ENCODE data around the gene BRD1.
"Not testable (repeated sequence)": the region's sequence is repeated elsewhere in the genome, so short reads cannot be mapped to it uniquely, and the experiment has no call there.

Gene BRD1

DNA sequence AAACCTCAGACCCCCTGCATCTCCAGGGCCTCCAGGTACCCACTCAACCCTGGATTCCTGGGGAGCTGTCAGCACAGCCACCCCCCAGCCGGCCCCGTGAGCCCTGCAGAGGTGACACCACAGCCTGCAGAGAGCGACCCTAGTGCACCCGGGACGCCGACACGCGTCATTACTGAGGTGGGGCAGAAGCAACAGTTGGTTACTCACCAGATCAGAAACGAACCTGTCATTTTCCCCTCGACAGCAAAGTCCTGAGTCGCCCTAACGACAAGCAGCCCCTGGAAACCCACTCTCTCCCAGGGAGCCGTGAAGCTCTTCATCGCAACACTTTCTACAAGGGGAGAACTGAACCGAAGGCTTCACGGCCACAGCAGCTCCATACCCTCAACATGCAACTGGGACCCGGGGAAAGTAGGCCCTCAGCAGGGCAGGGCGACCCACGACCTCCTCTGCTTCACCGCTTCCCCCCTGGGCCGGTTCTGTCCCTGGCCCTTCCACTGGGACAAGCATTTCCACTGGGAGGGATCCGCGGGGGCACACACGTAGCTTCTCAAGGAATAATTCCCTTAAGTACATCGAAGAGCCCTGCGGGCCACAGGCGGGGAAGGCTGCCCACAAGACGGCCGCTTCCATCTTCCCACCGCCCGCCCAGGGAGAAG, 1.6 kb downstream of the BRD1 start:
- DNase-seq = peak in 1 of 2 donors; percentile 47

DNA sequence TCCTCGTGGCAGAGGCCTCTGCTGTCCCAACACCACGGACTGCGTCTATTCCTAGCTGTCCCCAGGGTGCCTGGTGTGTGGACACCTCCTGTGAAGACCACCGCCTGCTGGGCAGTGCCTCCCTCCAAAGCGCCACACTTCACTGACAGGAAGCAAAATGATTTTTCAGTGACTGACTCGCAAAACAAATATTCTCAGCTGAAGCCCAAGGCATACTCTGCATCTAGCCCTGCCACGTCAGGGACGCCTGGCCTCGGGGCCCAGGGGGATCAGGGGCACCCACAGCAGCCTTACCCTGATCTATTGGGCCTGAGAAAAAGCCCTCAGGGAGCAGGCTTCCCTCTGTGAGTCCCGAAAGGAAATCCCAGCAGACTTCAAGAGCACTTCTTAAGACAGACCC, 2.2 kb downstream of the BRD1 start:
- no peak for DNase-seq

GRCh38 chr22:49824936-49825335, 2.7 kb downstream of the BRD1 start:
- DNase-seq = no peak

DNA sequence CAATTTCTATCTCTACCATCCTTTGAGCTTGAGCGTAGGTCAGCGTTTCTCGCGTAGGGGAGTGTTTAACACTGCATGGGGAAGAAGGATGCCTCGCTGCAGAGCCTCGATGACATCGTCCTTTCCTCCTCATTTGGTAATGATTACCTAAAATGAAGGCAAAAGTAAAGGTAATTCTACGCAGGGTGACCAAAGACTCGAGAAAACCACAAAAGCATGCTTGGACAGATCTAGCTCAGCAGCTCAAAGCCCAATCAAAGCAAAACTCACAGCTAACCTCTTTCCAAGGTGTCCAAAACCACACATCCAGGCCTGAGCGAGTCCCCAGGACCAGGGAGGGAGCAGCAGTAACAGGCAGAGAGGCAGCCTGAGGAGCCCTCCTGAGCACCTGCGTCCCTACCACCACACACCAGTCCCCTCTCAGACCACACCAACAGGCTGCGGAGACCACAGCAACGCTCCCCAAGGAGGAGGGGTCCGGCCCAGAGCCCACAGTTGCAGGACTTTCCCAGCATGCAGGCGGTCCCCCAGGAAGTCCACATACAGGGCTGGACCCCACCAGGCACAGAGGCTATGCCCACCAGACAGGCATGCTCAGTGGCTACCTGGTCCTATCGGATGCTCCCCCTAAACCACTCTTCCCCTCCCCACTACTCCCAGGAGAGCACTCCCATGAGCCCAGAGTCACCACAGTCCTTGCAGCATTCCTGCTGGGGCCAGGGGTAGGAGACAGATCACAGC, 3.3 kb downstream of the BRD1 start:
- DNase-seq = no peak

- no peak for DNase-seq
Observed at GRCh38 chr22:49823289-49824045, 4.2 kb downstream of the BRD1 start.

DNA sequence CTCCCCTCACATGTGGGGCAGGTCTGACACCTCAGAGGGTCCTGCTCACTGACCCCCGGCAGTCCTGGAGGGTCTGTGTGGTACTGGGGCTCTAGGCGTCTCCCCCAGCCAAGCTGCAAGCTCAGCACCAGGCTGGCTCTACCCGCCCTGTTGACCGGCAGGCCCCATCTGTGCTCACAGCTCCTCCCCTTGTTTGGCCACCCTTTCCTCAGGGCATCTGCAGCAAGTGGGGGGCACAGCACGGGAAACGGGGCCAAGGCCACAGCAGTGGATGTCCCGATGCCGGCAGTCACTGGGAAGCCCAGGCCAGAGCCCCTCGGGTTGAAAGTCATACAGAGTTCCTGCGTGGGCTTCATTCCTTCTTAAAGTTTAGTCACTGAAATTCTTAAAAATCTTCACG, 5.9 kb downstream of the BRD1 start:
- DNase-seq = not testable (repeated sequence)

DNA sequence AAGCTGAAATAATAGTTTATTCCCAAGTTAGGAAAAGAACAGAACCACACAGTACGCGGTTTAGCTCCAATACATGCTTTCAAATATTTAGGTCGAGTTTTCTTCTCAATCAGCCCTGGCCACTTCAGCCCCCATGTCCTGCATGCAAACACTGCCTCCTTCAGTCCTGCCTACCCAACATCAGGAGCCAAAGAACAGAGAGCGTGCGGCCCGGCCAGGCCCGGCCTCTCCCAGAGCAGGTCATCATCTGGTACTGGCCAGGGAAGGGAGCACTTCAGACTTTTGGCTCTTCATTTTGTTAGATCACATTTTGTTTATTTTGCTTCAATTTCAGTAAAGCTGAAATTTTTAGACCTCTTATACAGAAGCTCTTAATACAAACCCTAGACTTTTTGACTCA, 6.7 kb downstream of the BRD1 start:
- no peak for DNase-seq

DNA sequence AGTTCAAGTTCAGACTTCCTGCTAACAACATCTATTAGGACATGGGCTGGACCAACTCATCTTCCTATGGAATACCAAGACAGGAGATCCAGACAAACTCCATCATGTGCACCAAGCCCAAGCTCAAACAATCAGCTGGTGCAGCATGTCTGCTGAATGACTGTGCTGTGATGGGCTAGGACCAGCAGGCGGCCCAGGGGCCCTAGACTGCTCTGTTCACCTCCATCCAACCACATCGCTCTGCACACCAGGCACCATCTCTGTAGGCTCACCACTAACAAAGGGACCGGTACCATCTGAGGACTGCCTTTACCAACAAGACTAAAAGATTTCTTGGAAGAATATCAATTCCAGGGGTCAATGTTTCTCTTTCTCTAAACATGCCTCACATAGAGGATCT, 10.3 kb downstream of the BRD1 start:
- DNase-seq = no peak

DNA sequence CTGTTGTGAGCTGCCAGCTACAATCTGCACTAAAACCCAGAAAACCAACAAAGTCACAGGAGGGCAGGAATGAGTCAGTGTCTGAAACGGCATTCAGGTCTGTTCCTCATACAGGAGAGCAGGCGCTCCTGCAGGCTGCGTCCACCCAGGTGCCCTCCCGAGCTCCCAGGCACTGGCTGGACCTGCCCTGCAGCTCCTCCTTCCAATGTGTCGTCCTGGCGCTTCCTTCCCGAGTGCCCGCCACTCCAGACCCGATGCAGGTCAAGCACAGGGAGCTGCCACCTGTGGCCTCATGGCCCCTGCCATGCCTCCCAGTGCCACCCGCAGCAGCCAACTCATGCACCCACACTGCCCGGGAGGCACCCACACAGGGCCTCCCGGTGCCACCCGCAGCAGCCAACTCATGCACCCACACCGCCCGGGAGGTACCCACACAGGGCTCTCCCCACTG, 12.0 kb downstream of the BRD1 start:
- no peak for DNase-seq

DNA sequence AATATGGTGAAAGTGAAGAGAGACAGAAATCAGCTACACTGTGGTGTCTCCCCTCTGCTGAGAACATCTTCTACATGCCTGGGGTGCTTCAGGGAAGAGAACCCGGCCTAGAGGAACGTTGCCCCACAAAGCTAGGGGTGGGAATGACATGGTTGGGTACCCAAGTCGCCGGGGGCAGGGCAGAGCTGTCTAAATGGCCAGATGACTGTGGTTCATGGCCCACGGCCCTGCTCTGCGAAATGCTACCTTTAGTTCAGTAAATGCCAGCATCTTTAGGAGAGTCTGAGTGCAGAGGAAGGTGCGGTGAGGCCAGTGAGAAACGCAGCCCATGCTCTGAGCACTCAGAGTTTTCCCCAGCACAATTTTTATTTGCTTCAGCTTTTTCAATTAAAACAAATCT, 12.8 kb downstream of the BRD1 start:
- DNase-seq = no peak

GRCh38 chr22:49814164-49814686, 13.4 kb downstream of the BRD1 start:
- no peak for DNase-seq

DNA sequence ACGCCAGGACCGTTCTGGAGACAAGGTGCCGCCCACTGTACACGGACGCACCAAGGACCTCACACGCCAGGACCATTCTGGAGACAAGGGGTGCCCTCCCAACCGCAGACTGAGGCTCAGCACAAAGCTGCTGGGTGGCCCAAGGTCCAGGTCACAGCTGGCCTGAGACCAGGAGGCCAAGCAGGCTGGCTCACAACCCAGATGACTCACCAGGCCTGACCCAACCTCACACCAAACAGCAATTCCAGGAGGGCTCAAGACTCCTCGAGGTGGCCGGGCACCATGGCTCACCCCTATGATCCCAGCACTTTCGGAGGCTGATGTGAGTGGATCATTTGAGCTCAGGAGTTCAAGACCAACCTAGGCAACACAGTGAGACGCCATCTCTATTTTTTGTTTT, 14.8 kb downstream of the BRD1 start:
- no peak for DNase-seq

GRCh38 chr22:49811020-49811791, 16.5 kb downstream of the BRD1 start:
- DNase-seq = no peak

- DNase-seq = peak; percentile 9 to 19
Observed at GRCh38 chr22:49810363-49811019, 17.2 kb downstream of the BRD1 start.

- DNase-seq = no peak
Observed at GRCh38 chr22:49807780-49808708, 19.6 kb downstream of the BRD1 start.

- no peak for DNase-seq
Observed at GRCh38 chr22:49807129-49807528, 20.5 kb downstream of the BRD1 start.

GRCh38 chr22:49803737-49804375, 23.8 kb downstream of the BRD1 start:
- no peak for DNase-seq

DNA sequence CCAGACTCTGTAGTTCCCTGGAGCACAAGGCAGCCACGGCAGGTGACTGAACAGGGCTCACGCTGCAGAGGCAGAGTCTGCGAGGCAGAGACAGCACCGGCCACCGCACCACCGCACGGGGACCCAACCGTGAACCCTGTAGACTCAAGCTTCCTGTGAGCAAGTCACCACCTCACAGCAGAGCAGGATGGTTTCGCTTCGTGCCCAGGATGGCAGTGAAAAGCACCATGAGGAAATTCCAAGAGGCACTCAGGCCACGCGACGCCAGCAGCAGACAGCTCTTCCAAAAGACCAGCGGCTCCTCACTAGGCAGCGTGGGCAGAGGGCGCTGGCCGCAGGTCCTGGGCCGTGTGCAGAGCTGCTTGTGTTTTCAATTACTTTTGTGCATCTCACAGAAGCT, 24.5 kb downstream of the BRD1 start:
- DNase-seq = no peak

- no peak for DNase-seq
Observed at GRCh38 chr22:49801391-49802060, 26.1 kb downstream of the BRD1 start.

Measured in inflammatory macrophage (primary cell).